Measurements from ENCODE around the gene LAMC3. TPM values are rescaled to one million over a fixed set of nuclear protein-coding genes. Genes with fewer than 3 reads are reported as not detected.

LAMC3 gene
- total RNA-seq, 1 donor from 2014 or later = 30.1 TPM

DNA sequence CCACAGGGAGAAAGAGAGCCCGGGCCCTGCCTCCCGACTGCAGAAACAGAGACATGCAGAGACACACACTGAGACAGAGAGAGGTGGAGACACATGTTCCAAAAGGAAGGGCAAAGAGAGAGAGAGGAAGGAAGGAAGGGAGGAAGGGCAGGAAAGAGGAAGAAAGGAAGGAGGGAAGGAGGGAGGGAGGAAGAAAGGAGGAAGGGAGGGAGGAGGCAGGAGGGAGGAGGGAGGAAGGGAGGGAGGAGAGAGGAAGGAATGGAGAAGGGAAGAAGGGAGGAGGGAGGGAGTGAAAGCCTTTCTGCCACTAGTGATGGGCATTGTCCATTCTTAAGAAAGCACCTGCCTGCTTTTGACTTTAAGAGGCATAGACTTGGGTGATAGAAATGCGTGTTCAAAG is 38.1 kb upstream of the LAMC3 start:
- peaks cover 4% of the 10 kb centered on the region for H3K27me3 Mint-ChIP-seq (ENCODE audit: unreplicated experiment)
- H3K4me3 Mint-ChIP-seq (ENCODE audit: unreplicated experiment) = no peak overlapping the region
- no peak overlapping the region for H3K27ac Mint-ChIP-seq (ENCODE audit: unreplicated experiment)
- no peak for TF ChIP-seq CTCF (IDR thresholded peaks at IDR 0.05; ENCODE audit: unreplicated experiment)
- no peak for DNase-seq (ENCODE audit: low spot score)
- H3K36me3 Mint-ChIP-seq (ENCODE audit: low read depth, unreplicated experiment) = peaks cover 5% of the 10 kb centered on the region
- H3K9me3 Mint-ChIP-seq (ENCODE audit: unreplicated experiment) = no peaks in the 10 kb centered on the region
- peaks cover 10% of the 10 kb centered on the region for H3K4me1 Mint-ChIP-seq (ENCODE audit: unreplicated experiment)

DNA sequence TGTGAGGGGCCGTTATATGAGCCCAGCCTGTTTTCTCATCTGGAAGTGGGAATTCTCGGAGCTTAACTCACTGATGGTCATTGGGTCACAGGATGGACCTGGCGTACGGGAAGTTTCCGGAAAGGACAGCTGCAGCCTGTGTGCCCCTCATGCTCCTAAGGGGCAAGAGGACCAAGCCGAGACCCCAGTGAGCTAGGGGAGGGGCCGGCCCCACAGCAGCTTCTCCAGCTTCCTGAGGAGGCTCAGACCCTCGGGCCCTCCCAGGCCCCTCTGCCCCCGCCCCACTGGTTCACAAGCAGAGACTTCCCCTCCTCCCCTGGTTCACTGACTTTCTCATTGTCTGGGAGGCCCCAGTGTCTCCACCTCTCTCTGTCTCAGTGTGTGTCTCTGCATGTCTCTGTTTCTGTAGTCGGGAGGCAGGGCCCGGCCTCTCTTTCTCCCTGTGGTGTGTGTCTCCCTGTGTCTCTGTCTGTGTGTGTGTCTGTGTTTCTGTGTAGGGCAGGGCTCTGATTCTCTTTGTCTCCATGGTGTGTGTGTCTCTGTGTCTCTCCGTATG is 37.6 kb upstream of the LAMC3 start:
- Mint-ChIP-seq H3K27me3 (ENCODE audit: unreplicated experiment) (peaks cover 4% of the 10 kb centered on the region), H3K4me3 (ENCODE audit: unreplicated experiment) (no peak overlapping the region), H3K36me3 (ENCODE audit: low read depth, unreplicated experiment) (peaks cover 5% of the 10 kb centered on the region), H3K4me1 (ENCODE audit: unreplicated experiment) (peaks cover 10% of the 10 kb centered on the region), H3K27ac (ENCODE audit: unreplicated experiment) (no peak overlapping the region), H3K9me3 (ENCODE audit: unreplicated experiment) (no peaks in the 10 kb centered on the region)
- TF ChIP-seq CTCF (IDR thresholded peaks at IDR 0.05; ENCODE audit: unreplicated experiment) = no peak
- DNase-seq (ENCODE audit: low spot score) = no peak

DNA sequence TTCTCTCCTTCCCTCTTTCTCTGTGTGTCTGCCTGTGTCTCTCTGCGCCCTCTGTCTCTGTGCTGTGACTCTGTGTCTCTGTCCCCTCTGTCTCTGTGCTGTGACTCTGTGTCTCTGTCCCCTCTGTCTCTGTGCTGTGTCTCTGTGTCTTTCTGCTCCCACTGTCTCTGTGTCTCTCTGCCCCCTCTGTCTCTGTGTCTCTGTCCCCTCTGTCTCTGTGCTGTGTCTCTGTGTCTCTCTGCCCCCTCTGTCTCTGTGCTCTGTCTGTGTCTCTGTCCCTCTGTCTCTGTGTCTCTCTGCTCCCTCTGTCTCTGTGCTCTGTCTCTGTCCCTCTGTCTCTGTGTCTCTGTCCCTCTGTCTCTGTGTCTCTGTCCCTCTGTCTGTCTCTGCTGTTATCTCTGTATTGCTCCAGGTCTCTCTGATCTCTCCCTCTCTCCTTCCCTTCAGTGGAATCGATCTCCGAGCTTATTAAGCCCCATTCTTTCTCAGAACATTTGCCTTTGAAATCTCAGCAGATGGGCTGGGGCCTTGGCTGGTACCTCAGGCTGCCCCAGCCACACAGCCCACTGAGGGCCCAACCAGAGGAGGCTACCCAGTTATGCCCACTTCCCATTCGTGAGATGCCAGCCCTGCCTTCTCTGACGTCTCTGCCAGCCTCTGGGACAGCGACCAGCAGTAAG is 36.6 kb upstream of the LAMC3 start:
- no peak for DNase-seq (ENCODE audit: low spot score)
- peaks cover 10% of the 10 kb centered on the region for H3K4me1 Mint-ChIP-seq (ENCODE audit: unreplicated experiment)
- H3K4me3 Mint-ChIP-seq (ENCODE audit: unreplicated experiment) = no peak overlapping the region
- H3K9me3 Mint-ChIP-seq (ENCODE audit: unreplicated experiment) = no peaks in the 10 kb centered on the region
- H3K27ac Mint-ChIP-seq (ENCODE audit: unreplicated experiment) = peak overlapping the region; percentile 26
- TF ChIP-seq CTCF (IDR thresholded peaks at IDR 0.05; ENCODE audit: unreplicated experiment) = no peak
- peaks cover 5% of the 10 kb centered on the region for H3K36me3 Mint-ChIP-seq (ENCODE audit: low read depth, unreplicated experiment)
- H3K27me3 Mint-ChIP-seq (ENCODE audit: unreplicated experiment) = peaks cover 4% of the 10 kb centered on the region

DNA sequence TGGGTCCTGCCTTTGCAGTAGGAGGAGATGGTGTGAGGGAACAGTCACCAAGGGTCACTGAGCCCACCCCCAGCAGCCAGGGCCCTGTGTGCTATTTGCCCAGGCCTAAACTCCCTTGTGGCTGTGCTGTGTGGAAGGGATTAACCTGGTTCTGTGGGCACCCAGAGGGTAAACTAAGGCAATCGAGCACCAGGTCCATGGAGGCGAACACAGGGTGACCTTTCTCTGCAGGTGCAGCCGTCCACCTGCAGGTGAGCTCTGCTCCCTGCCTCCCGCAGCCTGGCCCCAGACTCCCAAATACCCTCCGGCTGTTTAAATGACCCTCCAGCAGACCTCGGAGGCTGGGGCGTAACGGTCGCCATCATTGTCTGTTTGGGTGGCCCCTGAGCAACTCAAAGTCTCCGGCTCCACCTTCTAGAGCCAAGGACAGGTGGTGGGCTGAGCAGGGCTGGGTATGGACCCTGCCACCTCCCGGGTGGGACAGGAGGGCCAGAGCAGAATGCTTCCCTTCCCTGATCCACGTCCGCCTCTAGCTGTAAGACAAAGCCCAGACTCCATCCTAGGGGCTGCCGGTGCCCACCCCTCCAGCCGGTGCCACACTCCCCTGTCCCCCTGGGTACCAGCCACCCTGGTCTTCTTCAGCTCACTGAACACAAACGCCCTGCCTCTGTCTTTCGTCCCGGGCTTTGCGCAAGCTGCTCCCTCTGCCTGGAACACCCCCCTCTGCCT is 35.9 kb upstream of the LAMC3 start:
- H3K9me3 Mint-ChIP-seq (ENCODE audit: unreplicated experiment) = no peaks in the 10 kb centered on the region
- H3K36me3 Mint-ChIP-seq (ENCODE audit: low read depth, unreplicated experiment) = peaks cover 5% of the 10 kb centered on the region
- no peak overlapping the region for H3K27ac Mint-ChIP-seq (ENCODE audit: unreplicated experiment)
- peaks cover 4% of the 10 kb centered on the region for H3K27me3 Mint-ChIP-seq (ENCODE audit: unreplicated experiment)
- TF ChIP-seq CTCF (IDR thresholded peaks at IDR 0.05; ENCODE audit: unreplicated experiment) = no peak
- H3K4me3 Mint-ChIP-seq (ENCODE audit: unreplicated experiment) = no peak overlapping the region
- peaks cover 10% of the 10 kb centered on the region for H3K4me1 Mint-ChIP-seq (ENCODE audit: unreplicated experiment)
- DNase-seq (ENCODE audit: low spot score) = no peak
